ENCODE measurements around the gene BCO1. TPM values are rescaled to one million over a fixed set of nuclear protein-coding genes. Genes with fewer than 3 reads are reported as not detected.

The BCO1 gene
- not detected in 2 replicates for total RNA-seq

GRCh38 chr16:81238296-81239011, at the start of gene BCO1:
Gene BCO1, plus strand, starts transcription at chr16:81238689. Its CDS starts 220 bp downstream, at chr16:81238909.

GRCh38 chr16:81314603-81315270, 76.2 kb downstream of the BCO1 start, which contains the start of gene GAN:
Gene GAN, plus strand, starts transcription at chr16:81314962. Its CDS starts 152 bp downstream, at chr16:81315114.

Other genes starting within 250 kb of the BCO1 start
- 18.5 and 31.1 TPM in 2 replicates for gene CMC2, start 231.8 kb upstream of the BCO1 start, total RNA-seq
- gene CENPN, start 231.5 kb upstream of the BCO1 start, total RNA-seq: 6.8 and 8.2 TPM in 2 replicates
- 28.9 and 30.3 TPM in 2 replicates for gene ATMIN, start 202.8 kb upstream of the BCO1 start, total RNA-seq
- gene C16orf46, start 161.5 kb upstream of the BCO1 start, total RNA-seq: 0.87 and 2.1 TPM in 2 replicates
- gene GCSH, start 142.3 kb upstream of the BCO1 start, total RNA-seq: 35.0 and 35.8 TPM in 2 replicates
- 2.7 and 3.8 TPM in 2 replicates for gene GAN, start 76.3 kb downstream of the BCO1 start, total RNA-seq
- 9.3 and 11.3 TPM in 2 replicates for gene CMIP, start 206.1 kb downstream of the BCO1 start, total RNA-seq

Data from cardiac ventricle fibroblast (primary cell).